HepG2 (cell line): ENCODE results near the gene PTPRH. TPM values are rescaled to one million over a fixed set of nuclear protein-coding genes. Genes with fewer than 3 reads are reported as not detected.
A peak's percentile ranks its signal among the peaks of the same experiment; 100 is the strongest.

Experiments
- ADNP ChIP-seq: sonication (generic); formaldehyde crosslinking; IDR thresholded peaks from 2 replicates; pipeline ENCODE4 v1.4.0; 2020; ENCODE audit warnings: missing genetic modification reagents
- CREB1 ChIP-seq, 2 experiments: fragments of 450-650 bp in 1 of 2; IDR thresholded peaks; 2 replicates each; pipeline ENCODE4 v1.6.1; 2016 to 2017; ENCODE audit warnings: control low read depth in 1 of 2, mild to moderate bottlenecking in 1 of 2, missing compliant biosample characterization in 1 of 2, missing genetic modification characterization in 1 of 2
- ETV5 ChIP-seq: IDR thresholded peaks from 2 replicates; pipeline ENCODE4 v1.6.1; 2018; ENCODE audit warnings: missing biosample characterization, missing genetic modification reagents, inconsistent platforms, borderline replicate concordance
- GATA4 ChIP-seq: sonication (generic); IDR thresholded peaks from 2 replicates; pipeline ENCODE4 v1.6.1; 2016; ENCODE audit warnings: antibody characterized with exemption, low read depth, borderline replicate concordance
- ISL2 ChIP-seq: sonication (generic); formaldehyde crosslinking; IDR thresholded peaks from 2 replicates; pipeline ENCODE4 v1.5.0; 2020; ENCODE audit warnings: missing genetic modification reagents
- MYC ChIP-seq: sonication (generic); formaldehyde crosslinking; IDR thresholded peaks from 2 replicates; pipeline ENCODE4 v1.9.0; 2021; ENCODE audit warnings: missing genetic modification reagents, borderline replicate concordance
- RFX1 ChIP-seq: fragments of 450-650 bp; IDR thresholded peaks from 2 replicates; pipeline ENCODE4 v1.6.1; 2017
- SP140L ChIP-seq: sonication (generic); formaldehyde crosslinking; IDR thresholded peaks from 2 replicates; pipeline ENCODE4 v1.4.0; 2020; ENCODE audit warnings: missing genetic modification reagents, borderline replicate concordance
- TBX2 ChIP-seq: sonication (generic); formaldehyde crosslinking; IDR thresholded peaks from 2 replicates; pipeline ENCODE4 v1.5.0; 2020; ENCODE audit warnings: missing genetic modification reagents, mild to moderate bottlenecking, borderline replicate concordance
- ZFP41 ChIP-seq: sonication (generic); formaldehyde crosslinking; IDR thresholded peaks from 2 replicates; pipeline ENCODE4 v1.4.0; 2020; ENCODE audit warnings: mild to moderate bottlenecking, missing genetic modification reagents, borderline replicate concordance
- ZNF282 ChIP-seq: fragments of 450-650 bp; IDR thresholded peaks from 2 replicates; pipeline ENCODE4 v1.6.1; 2018; ENCODE audit not compliant: partially characterized antibody
- ZNF367 ChIP-seq: sonication (generic); formaldehyde crosslinking; IDR thresholded peaks from 2 replicates; pipeline ENCODE4 v1.4.0; 2020; ENCODE audit warnings: missing genetic modification reagents, borderline replicate concordance
- ZNF501 ChIP-seq: sonication (generic); formaldehyde crosslinking; IDR thresholded peaks from 2 replicates; pipeline ENCODE4 v1.5.1; 2020; ENCODE audit warnings: mild to moderate bottlenecking, moderate library complexity, missing genetic modification reagents
- ZNF589 ChIP-seq: sonication (generic); formaldehyde crosslinking; conservative IDR thresholded peaks from 2 replicates; pipeline ENCODE4 v1.8.0; 2022; ENCODE audit warnings: mild to moderate bottlenecking, moderate library complexity, missing genetic modification reagents
- ZSCAN29 ChIP-seq: sonication (generic); formaldehyde crosslinking; conservative IDR thresholded peaks from 2 replicates; pipeline ENCODE4 v1.4.0; 2020; ENCODE audit warnings: mild to moderate bottlenecking, missing genetic modification reagents
- ZSCAN9 ChIP-seq: IDR thresholded peaks from 2 replicates; pipeline ENCODE4 v1.6.1; 2016; ENCODE audit warnings: borderline replicate concordance
- polyA plus RNA-seq, 8 experiments: library from polyadenylated mRNA; depleted of rRNA in 3 of 8; stranded (reverse) in 7 of 8; unstranded in 1 of 8; fragments of >200 nt; fragmentation: Illumina TruSeq in 4 of 8; extraction: Trizol in 4 of 8; gene quantifications; 2 replicates each; pipeline versions ENCODE4 v1.2.1 to v1.2.3, GENCODE V29; 2011 to 2016; ENCODE audit warnings: low read depth in 4 of 8, missing spikeins in 1 of 8, mixed read lengths in 1 of 8; ENCODE audit not compliant: insufficient read depth in 1 of 8
- total RNA-seq, 5 experiments: library from RNA; depleted of rRNA; stranded (reverse); fragments of >200 nt; fragmentation: Illumina TruSeq; extraction: Trizol; gene quantifications; 2 replicates each; pipeline ENCODE4 v1.2.3, GENCODE V29; 2016; ENCODE audit warnings: low read depth in 1 of 5
- TF ChIP-seq, protein P1 (sequence below): sonication (generic); formaldehyde crosslinking; IDR thresholded peaks from 2 replicates; pipeline ENCODE4 v1.4.0; 2020; ENCODE audit warnings: missing genetic modification reagents
- TF ChIP-seq, protein P2 (sequence below): sonication (generic); formaldehyde crosslinking; IDR thresholded peaks from 2 replicates; pipeline ENCODE4 v1.5.0; 2020; ENCODE audit warnings: mild to moderate bottlenecking, low read depth, missing genetic modification reagents, borderline replicate concordance
- TF ChIP-seq, protein P3 (sequence below): sonication (generic); formaldehyde crosslinking; IDR thresholded peaks from 2 replicates; pipeline ENCODE4 v1.5.1; 2020; ENCODE audit warnings: mild to moderate bottlenecking, missing genetic modification reagents, borderline replicate concordance

The PTPRH gene
- total and polyA plus RNA-seq, 2 of the 13 experiments (the other 11 are each of a cell fraction or from before 2014, with no cell fraction given): 14.7 to 125 TPM

DNA sequence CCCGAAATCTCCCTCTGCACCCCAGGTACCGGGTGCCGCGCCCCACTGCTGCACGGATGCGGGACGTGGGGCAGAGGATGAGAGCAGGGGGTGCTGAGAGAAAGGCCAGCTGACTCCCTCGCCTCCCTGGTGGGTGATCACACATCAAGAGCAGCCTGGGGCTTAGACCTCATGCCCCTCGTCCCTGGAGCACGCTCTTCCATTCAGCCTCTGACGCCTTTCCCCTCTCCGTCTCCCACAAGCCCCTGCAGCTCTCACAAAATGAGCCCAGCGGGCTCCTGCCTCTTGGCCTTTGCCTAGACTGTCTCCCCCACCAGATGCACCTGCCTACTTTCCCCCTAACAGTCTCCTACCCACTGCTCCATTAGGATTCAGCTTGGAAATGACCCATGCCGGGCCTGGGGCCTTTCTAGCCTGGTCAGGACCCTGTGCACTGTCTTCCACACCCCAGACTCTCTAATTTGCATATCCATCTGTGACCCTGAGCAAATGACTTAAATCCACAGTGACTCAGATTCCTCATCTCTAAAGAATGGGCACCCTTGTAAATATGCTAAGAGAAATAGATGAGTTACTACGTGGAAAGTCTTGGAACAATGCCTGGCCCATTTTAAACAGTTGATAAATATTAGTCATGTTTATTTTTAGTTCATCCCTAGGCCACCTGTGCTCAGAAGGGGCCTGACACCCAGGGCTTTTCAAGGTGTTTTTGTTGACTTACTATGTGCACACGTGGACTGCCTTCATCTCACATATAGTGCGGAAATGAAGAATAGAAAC lies 582 bp upstream of the PTPRH start (continued):
- TF ChIP-seq CREB1 (IDR thresholded peaks at IDR 0.05): peak; percentile 8; the same call in 1 of the 2 replicates
- peak; percentile 68 for TF ChIP-seq CREB1 (CRISPR knock-in tag; IDR thresholded peaks at IDR 0.05)
- TF ChIP-seq ZNF501 (CRISPR knock-in tag): peak; percentile 72; the same call in 1 of the 2 replicates
- TF ChIP-seq GATA4: 0 out of 2 replicates have a peak, but pooled peaks have one; percentile 24
- TF ChIP-seq ZNF282: no peak
- TF ChIP-seq TBX2: peak; percentile 31; the same call in 1 of the 2 replicates
- TF ChIP-seq MYC (CRISPR knock-in tag): peak; percentile 49; the same call in 1 of the 2 replicates
- TF ChIP-seq ZSCAN29 (CRISPR knock-in tag): 0 out of 2 replicates have a peak, but pooled peaks have one; percentile 10
- TF ChIP-seq, protein P1, sequence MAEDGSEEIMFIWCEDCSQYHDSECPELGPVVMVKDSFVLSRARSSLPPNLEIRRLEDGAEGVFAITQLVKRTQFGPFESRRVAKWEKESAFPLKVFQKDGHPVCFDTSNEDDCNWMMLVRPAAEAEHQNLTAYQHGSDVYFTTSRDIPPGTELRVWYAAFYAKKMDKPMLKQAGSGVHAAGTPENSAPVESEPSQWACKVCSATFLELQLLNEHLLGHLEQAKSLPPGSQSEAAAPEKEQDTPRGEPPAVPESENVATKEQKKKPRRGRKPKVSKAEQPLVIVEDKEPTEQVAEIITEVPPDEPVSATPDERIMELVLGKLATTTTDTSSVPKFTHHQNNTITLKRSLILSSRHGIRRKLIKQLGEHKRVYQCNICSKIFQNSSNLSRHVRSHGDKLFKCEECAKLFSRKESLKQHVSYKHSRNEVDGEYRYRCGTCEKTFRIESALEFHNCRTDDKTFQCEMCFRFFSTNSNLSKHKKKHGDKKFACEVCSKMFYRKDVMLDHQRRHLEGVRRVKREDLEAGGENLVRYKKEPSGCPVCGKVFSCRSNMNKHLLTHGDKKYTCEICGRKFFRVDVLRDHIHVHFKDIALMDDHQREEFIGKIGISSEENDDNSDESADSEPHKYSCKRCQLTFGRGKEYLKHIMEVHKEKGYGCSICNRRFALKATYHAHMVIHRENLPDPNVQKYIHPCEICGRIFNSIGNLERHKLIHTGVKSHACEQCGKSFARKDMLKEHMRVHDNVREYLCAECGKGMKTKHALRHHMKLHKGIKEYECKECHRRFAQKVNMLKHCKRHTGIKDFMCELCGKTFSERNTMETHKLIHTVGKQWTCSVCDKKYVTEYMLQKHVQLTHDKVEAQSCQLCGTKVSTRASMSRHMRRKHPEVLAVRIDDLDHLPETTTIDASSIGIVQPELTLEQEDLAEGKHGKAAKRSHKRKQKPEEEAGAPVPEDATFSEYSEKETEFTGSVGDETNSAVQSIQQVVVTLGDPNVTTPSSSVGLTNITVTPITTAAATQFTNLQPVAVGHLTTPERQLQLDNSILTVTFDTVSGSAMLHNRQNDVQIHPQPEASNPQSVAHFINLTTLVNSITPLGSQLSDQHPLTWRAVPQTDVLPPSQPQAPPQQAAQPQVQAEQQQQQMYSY (CRISPR knock-in tag): no peak
- TF ChIP-seq RFX1: no peak
- no peak for TF ChIP-seq ZNF367
- TF ChIP-seq ADNP (CRISPR knock-in tag): no peak
- no peak for TF ChIP-seq SP140L (CRISPR knock-in tag)
- no peak; the same call in 1 of the 2 replicates for TF ChIP-seq ZSCAN9 (CRISPR knock-in tag)
- 0 out of 2 replicates have a peak, but pooled peaks have one; percentile 59 for TF ChIP-seq ZFP41 (CRISPR knock-in tag)
- TF ChIP-seq, protein P2, sequence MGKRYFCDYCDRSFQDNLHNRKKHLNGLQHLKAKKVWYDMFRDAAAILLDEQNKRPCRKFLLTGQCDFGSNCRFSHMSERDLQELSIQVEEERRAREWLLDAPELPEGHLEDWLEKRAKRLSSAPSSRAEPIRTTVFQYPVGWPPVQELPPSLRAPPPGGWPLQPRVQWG (CRISPR knock-in tag): no peak
- TF ChIP-seq ISL2 (CRISPR knock-in tag): 0 out of 2 replicates have a peak, but pooled peaks have one; percentile 21
- TF ChIP-seq ZNF589 (CRISPR knock-in tag): 0 out of 2 replicates have a peak, but pooled peaks have one; percentile 22
- TF ChIP-seq ETV5 (CRISPR knock-in tag): peak; percentile 17; the same call in 1 of the 2 replicates
- TF ChIP-seq, protein P3, sequence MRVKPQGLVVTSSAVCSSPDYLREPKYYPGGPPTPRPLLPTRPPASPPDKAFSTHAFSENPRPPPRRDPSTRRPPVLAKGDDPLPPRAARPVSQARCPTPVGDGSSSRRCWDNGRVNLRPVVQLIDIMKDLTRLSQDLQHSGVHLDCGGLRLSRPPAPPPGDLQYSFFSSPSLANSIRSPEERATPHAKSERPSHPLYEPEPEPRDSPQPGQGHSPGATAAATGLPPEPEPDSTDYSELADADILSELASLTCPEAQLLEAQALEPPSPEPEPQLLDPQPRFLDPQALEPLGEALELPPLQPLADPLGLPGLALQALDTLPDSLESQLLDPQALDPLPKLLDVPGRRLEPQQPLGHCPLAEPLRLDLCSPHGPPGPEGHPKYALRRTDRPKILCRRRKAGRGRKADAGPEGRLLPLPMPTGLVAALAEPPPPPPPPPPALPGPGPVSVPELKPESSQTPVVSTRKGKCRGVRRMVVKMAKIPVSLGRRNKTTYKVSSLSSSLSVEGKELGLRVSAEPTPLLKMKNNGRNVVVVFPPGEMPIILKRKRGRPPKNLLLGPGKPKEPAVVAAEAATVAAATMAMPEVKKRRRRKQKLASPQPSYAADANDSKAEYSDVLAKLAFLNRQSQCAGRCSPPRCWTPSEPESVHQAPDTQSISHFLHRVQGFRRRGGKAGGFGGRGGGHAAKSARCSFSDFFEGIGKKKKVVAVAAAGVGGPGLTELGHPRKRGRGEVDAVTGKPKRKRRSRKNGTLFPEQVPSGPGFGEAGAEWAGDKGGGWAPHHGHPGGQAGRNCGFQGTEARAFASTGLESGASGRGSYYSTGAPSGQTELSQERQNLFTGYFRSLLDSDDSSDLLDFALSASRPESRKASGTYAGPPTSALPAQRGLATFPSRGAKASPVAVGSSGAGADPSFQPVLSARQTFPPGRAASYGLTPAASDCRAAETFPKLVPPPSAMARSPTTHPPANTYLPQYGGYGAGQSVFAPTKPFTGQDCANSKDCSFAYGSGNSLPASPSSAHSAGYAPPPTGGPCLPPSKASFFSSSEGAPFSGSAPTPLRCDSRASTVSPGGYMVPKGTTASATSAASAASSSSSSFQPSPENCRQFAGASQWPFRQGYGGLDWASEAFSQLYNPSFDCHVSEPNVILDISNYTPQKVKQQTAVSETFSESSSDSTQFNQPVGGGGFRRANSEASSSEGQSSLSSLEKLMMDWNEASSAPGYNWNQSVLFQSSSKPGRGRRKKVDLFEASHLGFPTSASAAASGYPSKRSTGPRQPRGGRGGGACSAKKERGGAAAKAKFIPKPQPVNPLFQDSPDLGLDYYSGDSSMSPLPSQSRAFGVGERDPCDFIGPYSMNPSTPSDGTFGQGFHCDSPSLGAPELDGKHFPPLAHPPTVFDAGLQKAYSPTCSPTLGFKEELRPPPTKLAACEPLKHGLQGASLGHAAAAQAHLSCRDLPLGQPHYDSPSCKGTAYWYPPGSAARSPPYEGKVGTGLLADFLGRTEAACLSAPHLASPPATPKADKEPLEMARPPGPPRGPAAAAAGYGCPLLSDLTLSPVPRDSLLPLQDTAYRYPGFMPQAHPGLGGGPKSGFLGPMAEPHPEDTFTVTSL: no peak; the same call in 1 of the 2 replicates
